Astrocyte (in vitro differentiated cells and primary cell): ENCODE results near the gene SNCB. TPM values are rescaled to one million over a fixed set of nuclear protein-coding genes. Genes with fewer than 3 reads are reported as not detected.

Experiments
- DNase-seq: peaks from one replicate; pipeline ENCODE4 v3.0.0-alpha.2; 2010; ENCODE audit warnings: low read depth
- FAIRE-seq: peaks from 2 replicates; lab custom pipeline; 2011; peaks lifted over from hg19 to GRCh38; lab: Jason Lieb, UNC
- H2AFZ ChIP-seq: 2 replicates; pipeline ENCODE4 v1.6.0; 2012; ENCODE audit warnings: low read depth, low read length, inconsistent platforms
- H3K27ac ChIP-seq: 2 replicates; pipeline ENCODE4 v1.5.1; 2011; ENCODE audit warnings: low read depth, low read length, inconsistent platforms
- H3K27me3 ChIP-seq: 2 replicates; pipeline ENCODE4 v1.6.0; 2011; ENCODE audit warnings: low read length, inconsistent platforms; ENCODE audit not compliant: insufficient read depth
- H3K36me3 ChIP-seq: 2 replicates; pipeline ENCODE4 v1.5.1; 2011; ENCODE audit warnings: low read length, inconsistent platforms; ENCODE audit not compliant: insufficient read depth
- H3K4me1 ChIP-seq: 2 replicates; pipeline ENCODE4 v1.5.1; 2011; ENCODE audit warnings: low read length, inconsistent platforms; ENCODE audit not compliant: insufficient read depth
- H3K4me2 ChIP-seq: 2 replicates; pipeline ENCODE4 v1.6.0; 2012; ENCODE audit warnings: low read length, inconsistent platforms
- H3K4me3 ChIP-seq: 2 replicates; pipeline ENCODE4 v1.5.1; 2011; ENCODE audit warnings: low read depth, mild to moderate bottlenecking, low read length, inconsistent platforms; ENCODE audit not compliant: insufficient read depth
- H3K79me2 ChIP-seq: 2 replicates; pipeline ENCODE4 v1.6.0; 2012; ENCODE audit warnings: mild to moderate bottlenecking, low read length, inconsistent platforms; ENCODE audit not compliant: insufficient read depth
- H3K9ac ChIP-seq: 2 replicates; pipeline ENCODE4 v1.6.0; 2012; ENCODE audit warnings: mild to moderate bottlenecking, low read length, inconsistent platforms
- H3K9me3 ChIP-seq: 2 replicates; pipeline ENCODE4 v1.5.1; 2012; ENCODE audit warnings: low read depth, mild to moderate bottlenecking, low read length, inconsistent platforms; ENCODE audit not compliant: insufficient read depth
- H4K20me1 ChIP-seq: 2 replicates; pipeline ENCODE4 v1.6.0; 2012; ENCODE audit warnings: low read length, inconsistent platforms; ENCODE audit not compliant: insufficient read depth
- H3K27ac Mint-ChIP-seq: one replicate; pipeline ENCODE4 v1.8.0; 2021; ENCODE audit warnings: mild to moderate bottlenecking, mixed read lengths; ENCODE audit not compliant: unreplicated experiment
- H3K27me3 Mint-ChIP-seq: one replicate; pipeline ENCODE4 v1.8.0; 2021; ENCODE audit warnings: low read depth, mixed read lengths; ENCODE audit not compliant: unreplicated experiment
- H3K36me3 Mint-ChIP-seq: one replicate; pipeline ENCODE4 v1.8.0; 2021; ENCODE audit warnings: low read depth, mixed read lengths; ENCODE audit not compliant: unreplicated experiment
- H3K4me1 Mint-ChIP-seq: one replicate; pipeline ENCODE4 v1.8.0; 2021; ENCODE audit warnings: low read depth, mixed read lengths; ENCODE audit not compliant: unreplicated experiment
- H3K4me3 Mint-ChIP-seq: one replicate; pipeline ENCODE4 v1.8.0; 2021; ENCODE audit warnings: mild to moderate bottlenecking, moderate library complexity, mixed read lengths; ENCODE audit not compliant: unreplicated experiment
- H3K9me3 Mint-ChIP-seq: one replicate; pipeline ENCODE4 v1.8.0; 2021; ENCODE audit warnings: mild to moderate bottlenecking, mixed read lengths; ENCODE audit not compliant: unreplicated experiment
- EZH2 ChIP-seq: IDR thresholded peaks from 2 replicates; pipeline ENCODE4 v1.6.1; 2012; ENCODE audit warnings: mild to moderate bottlenecking, low read length, inconsistent platforms; ENCODE audit not compliant: insufficient read depth
- total RNA-seq: library from RNA; stranded (reverse); gene quantifications from 2 replicates; pipeline ENCODE4 v1.2.1, GENCODE V29; 2021
- TF ChIP-seq, protein P1 (sequence below): IDR thresholded peaks from 2 replicates; pipeline ENCODE4 v1.5.1; 2011; ENCODE audit warnings: low read depth, mild to moderate bottlenecking, inconsistent platforms, low read length, moderate library complexity; ENCODE audit not compliant: insufficient read depth

SNCB gene
- total RNA-seq, 1 donor from 2014 or later, result 3.4 TPM

DNA sequence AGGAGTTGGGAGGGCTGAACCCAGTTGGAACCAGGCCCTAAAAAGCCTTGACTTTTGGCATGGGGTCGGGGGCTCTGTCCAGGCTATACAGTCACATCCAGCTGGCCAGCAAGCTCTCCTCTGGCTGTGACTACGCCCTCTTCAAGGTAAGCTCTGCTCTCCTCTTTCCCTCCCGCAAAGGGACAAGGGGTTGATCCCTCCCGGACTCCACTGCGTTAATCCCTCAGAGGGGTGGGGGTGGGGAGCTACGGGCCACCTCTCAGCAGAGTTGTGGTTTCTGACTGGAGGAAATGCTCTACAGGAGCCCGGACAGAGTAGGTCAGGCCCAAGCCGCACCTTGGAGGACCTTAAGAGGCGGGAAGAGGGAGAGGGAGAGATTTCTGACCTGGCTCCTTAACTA is 14.0 kb upstream of the SNCB start:
- Histone ChIP-seq H3K27me3 (no peaks in the 10 kb centered on the region), H3K9ac (no peak overlapping the region), H3K4me1 (peaks cover 17% of the 10 kb centered on the region), H3K27ac (no peak overlapping the region), H2AFZ (no peak overlapping the region), H3K9me3 (no peaks in the 10 kb centered on the region), H3K79me2 (peaks cover 18% of the 10 kb centered on the region), H3K4me3 (no peak overlapping the region), H4K20me1 (peaks cover 13% of the 10 kb centered on the region), H3K4me2 (no peak overlapping the region), H3K36me3 (no peaks in the 10 kb centered on the region)
- FAIRE-seq (no peak), DNase-seq (no peak)
- no peak overlapping the region for H3K27ac Mint-ChIP-seq
- H3K27me3 Mint-ChIP-seq, result peaks cover 17% of the 10 kb centered on the region
- no peak overlapping the region for H3K4me3 Mint-ChIP-seq
- no peak for TF ChIP-seq EZH2
- TF ChIP-seq, protein P1, sequence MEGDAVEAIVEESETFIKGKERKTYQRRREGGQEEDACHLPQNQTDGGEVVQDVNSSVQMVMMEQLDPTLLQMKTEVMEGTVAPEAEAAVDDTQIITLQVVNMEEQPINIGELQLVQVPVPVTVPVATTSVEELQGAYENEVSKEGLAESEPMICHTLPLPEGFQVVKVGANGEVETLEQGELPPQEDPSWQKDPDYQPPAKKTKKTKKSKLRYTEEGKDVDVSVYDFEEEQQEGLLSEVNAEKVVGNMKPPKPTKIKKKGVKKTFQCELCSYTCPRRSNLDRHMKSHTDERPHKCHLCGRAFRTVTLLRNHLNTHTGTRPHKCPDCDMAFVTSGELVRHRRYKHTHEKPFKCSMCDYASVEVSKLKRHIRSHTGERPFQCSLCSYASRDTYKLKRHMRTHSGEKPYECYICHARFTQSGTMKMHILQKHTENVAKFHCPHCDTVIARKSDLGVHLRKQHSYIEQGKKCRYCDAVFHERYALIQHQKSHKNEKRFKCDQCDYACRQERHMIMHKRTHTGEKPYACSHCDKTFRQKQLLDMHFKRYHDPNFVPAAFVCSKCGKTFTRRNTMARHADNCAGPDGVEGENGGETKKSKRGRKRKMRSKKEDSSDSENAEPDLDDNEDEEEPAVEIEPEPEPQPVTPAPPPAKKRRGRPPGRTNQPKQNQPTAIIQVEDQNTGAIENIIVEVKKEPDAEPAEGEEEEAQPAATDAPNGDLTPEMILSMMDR, result no peak
- no peaks in the 10 kb centered on the region for H3K9me3 Mint-ChIP-seq
- peaks cover 12% of the 10 kb centered on the region for H3K4me1 Mint-ChIP-seq
- H3K36me3 Mint-ChIP-seq, result no peaks in the 10 kb centered on the region

DNA sequence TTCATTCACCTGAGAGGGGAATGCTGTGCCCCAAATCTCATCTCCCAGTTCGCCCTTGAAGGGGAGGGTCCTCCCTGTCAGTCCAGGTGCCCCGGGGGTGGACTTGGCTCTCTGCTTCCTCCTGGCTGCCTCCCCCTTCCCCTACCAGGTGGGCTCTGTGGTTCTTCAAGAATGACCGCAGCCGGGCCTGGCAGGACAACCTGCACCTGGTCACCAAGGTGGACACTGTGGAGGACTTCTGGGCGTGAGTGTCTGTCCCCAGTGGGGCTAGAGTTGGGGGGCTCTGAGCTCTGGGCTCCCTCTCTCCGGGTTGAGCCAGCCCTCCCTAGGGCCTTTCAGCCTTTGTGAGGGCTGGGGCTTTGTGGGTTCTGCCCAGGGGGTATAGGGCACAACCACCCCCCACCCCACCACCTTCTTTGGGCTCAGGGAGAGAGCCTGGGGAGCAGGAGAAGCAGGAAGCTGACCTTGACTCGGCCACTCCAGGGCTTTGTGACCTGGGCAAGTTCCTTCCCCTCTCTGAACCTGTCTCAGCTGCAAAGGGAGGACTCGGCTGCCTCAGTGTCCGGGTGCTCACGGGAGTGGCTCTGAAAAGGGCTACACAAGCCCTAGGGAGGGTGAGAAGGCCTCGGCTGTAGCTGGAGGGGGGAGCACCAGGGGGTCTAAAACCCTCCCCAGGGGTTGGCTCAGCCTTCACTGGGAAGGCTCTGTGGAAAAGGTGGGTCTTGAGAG is 13.3 kb upstream of the SNCB start:
- Histone ChIP-seq H3K27ac (no peak overlapping the region), H2AFZ (no peak overlapping the region), H3K4me1 (peaks cover 13% of the 10 kb centered on the region), H3K79me2 (peaks cover 12% of the 10 kb centered on the region), H3K9me3 (no peaks in the 10 kb centered on the region), H4K20me1 (peaks cover 7% of the 10 kb centered on the region), H3K27me3 (no peaks in the 10 kb centered on the region), H3K4me3 (no peak overlapping the region), H3K4me2 (no peak overlapping the region), H3K9ac (no peak overlapping the region), H3K36me3 (no peaks in the 10 kb centered on the region)
- peaks cover 8% of the 10 kb centered on the region for H3K4me1 Mint-ChIP-seq
- H3K27me3 Mint-ChIP-seq, result peaks cover 24% of the 10 kb centered on the region
- DNase-seq (no peak), FAIRE-seq (no peak)
- no peak overlapping the region for H3K4me3 Mint-ChIP-seq
- H3K9me3 Mint-ChIP-seq, result peaks cover 3% of the 10 kb centered on the region
- TF ChIP-seq, protein P1, result no peak
- TF ChIP-seq EZH2, result no peak
- H3K36me3 Mint-ChIP-seq, result no peaks in the 10 kb centered on the region
- no peak overlapping the region for H3K27ac Mint-ChIP-seq
